CD4-positive, alpha-beta T cell treated with Interleukin-6 at 100 ng/mL for 8 hours (primary cell): ENCODE results near the gene RPUSD1.

Experiments used
- DNase-seq: peaks from one replicate; pipeline ENCODE4 v3.0.0-alpha.2; 2020; ENCODE audit warnings: mixed read lengths, low spot score

RPUSD1 gene

DNA sequence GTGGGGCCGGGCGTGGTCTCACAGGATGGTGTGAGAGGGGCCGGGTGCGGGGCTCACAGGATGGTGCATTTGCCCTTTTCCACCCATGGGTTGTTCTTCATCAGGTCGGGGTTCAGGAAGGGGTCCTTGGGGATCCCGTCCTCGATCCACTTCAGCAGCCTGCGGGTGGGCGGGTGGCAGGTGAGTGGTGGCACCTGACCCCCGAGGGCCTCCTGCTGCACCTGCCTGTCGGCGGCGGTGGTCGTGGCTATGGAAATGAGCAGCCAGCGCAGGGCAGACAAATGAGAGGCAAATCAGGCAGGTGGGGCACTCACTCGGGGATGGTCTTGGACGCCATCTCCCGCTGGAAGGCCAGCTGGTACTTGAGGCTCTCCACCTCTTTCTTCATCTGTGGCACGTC, 10.5 kb upstream of the RPUSD1 start:
- no peak for DNase-seq

DNA sequence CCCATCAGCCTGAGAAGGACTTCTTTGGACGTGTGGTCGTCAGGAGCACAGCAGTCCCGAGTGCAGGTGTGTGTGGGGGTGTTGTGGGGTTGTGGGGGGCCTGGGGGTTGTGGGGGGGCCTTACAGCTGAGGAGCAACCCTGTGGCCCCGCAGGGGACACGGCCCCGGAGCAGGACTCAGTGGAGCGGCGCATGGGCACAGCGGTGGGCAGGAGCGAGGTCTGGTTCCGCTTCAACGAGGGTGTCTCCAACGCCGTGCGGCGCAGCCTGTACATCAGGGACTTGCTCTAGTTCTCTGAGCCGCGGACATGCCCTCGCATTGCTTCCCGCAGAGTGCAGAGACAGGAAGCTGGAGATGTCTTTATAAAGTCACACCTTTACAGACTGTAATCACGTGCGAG, 9.5 kb upstream of the RPUSD1 start:
- no peak for DNase-seq

DNA sequence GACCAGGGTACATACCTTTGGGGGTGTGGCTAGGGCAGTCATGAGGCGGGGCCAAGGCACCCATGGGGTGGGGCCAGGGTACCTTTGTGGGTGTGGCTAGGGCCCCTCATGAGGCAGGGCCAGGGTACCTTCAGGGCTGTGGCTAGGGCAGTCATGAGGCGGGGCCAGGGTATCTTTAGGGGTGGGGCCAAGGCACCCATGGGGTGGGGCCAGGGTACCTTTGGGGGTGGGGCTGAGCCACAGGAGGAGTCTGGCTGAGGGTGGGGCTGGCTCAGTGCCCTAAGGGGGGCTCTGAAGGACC, 8.9 kb upstream of the RPUSD1 start:
- no peak for DNase-seq

DNA sequence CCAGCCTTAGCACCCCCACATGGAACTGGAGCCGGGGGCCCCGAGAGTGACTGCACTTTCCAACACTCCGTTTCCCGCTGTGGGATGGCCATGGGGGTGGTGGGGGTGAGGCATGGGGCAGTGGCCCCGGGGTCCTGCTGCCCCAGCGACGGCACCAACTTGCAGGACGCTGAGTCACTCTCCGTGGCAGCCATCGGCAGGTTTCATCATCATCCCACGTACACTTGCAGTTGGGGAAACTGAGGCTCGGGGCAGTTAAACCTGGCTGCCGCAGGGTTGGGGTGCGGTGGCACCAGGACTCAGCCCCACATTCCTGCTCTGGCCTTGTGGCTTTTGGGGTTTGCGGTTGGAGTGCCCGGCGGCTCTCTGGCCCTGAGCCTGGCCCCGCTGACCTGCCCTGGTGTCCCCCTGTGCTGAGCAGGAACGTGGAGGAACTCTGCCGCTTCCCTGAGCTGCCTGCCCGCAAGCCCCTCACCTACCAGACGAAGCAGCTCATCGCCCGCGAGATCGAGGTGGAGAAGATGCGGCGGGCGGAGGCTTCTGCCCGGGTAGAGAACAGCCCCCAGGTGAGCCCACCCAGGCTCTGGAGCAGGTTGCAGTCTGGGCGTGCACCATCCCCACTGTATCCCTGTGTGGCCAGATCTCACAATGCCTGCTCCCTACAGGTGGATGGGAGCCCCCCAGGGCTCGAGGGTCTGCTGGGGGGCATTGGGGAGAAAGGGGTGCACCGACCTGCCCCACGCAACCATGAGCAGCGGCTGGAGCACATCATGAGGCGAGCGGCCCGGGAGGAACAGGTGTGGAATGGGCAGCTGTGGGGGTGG, 8.3 kb upstream of the RPUSD1 start:
- no peak for DNase-seq

DNA sequence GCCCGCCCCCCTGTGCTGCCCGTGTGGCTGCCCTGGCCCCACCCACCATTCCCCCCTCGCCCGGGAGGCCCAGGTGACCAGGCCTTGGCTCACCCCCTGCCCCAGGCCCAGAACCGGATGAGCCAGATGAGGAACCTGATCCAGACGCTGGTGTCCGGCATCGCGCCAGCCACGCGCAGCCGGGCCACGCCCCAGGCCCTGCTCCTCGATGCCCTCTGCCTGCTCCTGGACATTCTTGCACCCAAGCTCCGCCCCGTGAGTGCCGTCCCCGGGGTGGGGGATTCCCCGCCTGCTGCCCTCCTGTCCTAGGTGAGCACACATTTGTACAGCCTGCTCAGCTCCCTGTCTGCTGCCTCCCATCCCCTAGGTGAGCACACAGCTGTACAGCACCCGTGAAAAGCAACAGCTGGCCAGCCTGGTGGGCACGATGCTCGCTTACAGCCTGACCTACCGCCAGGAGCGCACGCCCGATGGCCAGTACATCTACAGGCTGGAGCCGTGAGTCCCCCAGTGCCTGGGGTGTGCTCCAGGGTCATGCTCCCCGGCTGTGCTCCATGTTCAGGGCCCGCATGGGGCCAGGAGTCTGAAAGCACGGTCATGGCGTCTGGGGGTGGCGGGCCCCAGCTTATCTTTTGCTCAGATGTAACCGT, 7.5 kb upstream of the RPUSD1 start:
- no peak for DNase-seq

DNA sequence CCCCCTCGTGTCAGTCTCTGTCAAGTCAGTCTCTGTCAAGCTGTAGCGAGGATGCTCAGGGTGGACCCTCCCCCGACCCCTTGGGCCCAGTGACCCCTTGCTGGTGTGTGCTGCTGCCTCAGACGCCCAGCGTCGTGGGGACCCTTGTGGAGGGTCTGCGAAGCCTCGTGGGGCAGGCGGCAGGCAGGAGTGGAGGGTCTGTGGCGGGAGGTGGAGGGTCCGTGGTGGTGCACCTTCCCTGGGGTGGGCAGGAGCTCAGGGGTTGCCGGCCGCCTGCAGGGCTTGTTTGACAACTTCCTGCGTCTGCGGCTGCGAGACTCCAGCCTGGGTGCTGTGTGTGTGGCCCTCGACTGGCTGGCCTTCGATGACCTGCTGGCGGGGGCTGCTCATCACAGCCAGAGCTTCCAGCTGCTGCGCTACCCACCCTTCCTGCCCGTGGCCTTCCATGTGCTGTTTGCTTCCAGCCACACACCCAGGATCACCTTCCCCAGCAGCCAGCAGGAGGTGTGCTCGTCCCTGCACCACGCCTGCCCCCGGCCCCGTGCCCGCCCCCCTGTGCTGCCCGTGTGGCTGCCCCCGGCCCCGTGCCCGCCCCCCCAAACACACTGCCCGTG, 6.8 kb upstream of the RPUSD1 start:
- DNase-seq, result no peak

DNA sequence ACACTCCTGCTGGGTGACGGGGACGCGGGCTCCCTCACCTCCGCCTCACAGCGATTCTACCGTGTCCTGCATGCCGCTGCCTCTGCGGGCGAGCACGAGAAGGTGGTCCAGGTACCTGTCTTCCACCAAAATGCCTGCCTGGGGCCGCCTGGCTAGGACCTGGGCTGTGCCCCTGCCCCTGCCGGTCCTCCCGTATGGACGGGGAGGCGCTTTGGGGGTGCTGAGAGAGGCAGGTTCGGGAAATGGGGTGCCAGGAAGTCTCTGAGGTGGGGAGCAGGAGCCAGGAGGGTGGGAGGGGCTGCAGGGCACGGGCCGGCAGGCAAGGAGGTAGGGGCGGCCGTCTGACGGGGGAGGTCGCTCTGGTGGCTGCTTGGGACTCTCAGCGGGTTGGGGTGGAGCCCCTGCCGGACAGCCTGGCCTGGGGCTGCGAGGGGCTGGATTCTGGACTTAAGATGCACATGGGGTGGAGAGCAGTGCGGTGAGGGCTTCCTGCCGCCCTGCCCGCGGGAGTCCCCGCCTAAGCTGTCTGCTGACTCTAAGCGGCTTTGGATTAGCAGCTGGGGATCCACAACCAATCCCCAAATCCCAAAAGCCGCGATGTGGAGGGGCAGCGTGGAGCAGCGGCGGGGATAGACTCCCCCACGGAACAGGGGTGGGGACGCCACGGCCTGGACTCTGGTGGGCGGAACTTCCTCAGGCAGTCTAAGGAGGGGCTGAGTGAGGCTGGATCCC, 6.1 kb upstream of the RPUSD1 start:
- no peak for DNase-seq

DNA sequence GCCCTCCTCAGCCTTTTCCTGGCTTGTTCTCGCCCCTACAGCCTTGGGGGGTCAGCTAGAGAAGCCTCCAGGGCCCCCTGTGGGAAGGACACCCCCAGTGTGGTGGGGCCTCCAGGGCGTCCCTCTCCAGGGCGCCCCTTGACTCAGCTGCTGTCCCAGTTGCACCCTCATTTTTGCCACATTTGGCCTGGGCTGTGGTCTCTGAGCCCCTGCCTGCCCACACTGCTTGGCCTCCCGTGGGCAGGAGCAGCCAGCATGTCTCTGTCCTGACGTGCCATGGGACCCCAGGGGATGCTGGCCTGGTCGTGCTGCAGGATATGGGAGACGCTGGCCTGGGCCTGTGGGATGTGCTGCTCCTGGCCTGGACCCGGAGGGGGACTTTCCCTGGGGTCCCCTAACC, 5.2 kb upstream of the RPUSD1 start:
- no peak for DNase-seq

DNA sequence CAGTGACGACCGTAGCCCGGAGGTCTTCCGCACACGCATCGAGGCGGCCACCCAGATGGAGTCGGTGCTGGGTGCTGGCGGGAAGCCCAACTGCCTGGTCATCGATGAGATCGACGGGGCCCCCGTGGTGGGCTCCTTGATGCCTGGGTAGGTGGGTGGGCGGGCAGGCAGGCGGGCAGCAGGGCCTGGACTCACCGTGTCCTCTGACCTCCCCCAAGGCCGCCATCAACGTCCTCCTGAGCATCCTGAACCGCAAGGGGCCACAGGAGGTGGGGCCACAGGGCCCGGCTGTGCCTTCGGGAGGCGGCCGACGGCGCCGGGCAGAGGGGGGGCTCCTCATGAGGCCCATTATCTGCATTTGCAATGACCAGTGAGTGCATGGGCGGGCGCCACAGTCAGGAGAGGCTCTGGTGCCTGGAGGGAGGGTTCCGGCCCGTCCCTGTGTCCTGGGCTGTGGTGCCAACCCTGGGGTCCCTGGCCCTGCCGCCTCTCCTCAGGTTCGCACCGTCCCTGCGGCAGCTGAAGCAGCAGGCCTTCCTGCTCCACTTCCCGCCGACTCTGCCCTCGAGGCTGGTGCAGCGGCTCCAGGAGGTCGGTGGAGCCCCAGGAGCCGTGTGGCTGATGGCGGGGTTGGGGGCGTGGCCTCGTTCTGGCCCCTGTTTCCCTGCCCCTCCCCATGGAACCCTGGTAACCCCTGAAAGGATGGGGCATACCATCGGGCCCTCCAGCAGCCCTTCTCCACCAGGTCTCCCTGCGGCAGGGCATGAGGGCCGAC, 4.2 kb upstream of the RPUSD1 start:
- DNase-seq, result no peak

DNA sequence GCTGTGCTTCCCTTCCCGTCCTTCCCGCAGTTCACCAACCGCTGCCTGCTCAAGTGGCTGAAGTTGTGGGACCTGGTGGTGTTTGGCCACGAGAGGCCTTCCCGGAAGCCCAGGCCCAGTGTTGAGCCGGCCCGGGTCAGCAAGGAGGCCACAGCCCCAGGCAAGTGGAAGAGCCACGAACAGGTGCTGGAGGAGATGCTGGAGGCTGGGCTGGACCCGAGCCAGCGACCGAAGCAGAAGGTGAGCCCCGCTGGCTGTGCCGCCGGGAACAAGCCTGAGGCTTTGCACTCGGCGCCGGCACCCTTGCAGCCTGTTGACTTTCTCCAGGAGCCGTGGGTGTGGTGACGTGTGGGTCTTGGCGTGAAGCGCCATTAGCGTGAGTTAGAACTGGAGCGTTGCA, 3.0 kb upstream of the RPUSD1 start:
- DNase-seq, result no peak

DNA sequence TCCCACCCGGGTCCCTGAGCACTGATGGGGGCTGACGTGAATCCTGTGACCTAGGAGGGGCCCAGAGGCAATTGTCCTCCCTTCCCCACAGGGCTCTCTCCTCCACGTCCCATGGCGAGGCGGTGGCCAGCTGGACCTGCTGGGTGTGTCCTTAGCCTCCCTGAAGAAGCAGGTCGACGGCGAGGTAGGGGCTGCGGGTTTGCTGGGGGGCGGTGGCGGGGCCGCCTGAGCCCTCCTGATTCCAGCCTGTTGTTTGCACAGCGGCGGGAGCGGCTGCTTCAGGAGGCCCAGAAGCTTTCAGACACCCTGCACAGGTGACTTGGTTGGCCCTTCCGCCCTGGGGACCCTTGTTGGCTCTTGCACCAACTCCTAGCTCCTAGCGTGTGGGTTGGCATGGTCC, 1.9 kb upstream of the RPUSD1 start:
- no peak for DNase-seq

DNA sequence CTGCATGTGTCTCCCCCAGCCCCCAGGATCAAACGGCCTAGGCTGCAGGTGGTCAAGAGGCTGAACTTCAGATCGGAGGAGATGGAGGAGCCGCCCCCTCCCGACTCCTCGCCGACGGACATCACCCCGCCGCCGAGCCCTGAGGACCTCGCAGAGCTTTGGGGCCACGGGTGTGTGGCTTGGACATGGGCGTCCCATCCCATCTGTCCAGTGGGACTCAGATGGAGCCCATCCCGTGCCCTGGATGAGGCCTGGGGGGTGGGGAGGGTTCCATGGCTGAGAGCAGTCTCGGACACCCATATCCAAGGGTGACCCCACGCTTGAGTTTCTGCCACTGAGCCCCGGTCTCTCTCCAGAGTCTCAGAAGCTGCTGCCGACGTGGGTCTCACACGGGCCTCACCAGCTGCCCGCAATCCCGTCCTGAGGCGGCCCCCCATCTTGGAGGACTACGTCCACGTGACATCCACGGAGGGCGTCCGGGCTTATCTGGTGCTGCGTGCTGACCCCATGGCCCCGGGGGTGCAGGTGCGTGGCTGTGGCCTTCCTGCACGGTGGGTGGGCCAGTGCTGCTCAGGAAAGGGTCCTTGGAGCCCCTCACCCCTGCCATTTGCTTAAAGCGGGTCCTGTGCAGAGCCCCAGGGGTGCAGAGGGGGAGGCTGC, 1.1 kb upstream of the RPUSD1 start:
- no peak for DNase-seq

DNA sequence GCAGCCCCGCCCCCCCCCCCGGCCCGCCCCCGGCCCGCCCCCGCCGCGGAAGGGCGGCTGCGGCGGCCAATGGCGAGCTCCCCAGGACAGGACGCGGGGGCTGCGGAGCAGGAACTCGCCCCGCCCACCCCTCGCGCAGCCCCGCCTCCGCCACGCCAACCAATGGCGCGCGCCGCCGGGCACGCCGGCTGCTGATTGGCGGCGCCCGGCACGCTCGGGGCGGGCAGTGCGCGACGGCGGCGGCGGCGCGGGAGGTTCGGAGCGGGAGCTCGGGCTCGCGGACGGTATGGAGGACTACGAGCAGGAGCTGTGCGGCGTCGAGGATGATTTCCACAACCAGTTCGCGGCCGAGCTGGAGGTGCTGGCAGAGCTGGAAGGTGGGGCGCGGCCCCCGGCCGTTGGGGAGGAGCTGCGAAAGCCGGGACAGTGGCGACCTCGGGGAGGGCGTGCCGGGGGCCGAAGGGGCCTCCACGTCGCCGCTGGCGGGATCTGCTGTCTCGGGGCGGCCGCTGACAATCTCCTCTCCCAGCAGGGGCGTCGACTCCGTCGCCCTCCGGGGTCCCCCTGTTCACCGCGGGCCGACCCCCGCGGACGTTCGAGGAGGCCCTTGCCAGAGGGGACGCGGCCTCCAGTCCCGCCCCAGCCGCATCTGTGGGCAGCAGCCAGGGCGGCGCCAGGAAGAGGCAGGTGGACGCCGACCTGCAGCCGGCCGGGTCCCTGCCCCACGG, 382 bp upstream of the RPUSD1 start, which contains the start of gene CHTF18:
CHTF18 (plus strand) TSS at position 222 of the 728 bp plus-strand sequence; CDS start at position 287, 65 bp downstream.
- DNase-seq, result peak; percentile 94

DNA sequence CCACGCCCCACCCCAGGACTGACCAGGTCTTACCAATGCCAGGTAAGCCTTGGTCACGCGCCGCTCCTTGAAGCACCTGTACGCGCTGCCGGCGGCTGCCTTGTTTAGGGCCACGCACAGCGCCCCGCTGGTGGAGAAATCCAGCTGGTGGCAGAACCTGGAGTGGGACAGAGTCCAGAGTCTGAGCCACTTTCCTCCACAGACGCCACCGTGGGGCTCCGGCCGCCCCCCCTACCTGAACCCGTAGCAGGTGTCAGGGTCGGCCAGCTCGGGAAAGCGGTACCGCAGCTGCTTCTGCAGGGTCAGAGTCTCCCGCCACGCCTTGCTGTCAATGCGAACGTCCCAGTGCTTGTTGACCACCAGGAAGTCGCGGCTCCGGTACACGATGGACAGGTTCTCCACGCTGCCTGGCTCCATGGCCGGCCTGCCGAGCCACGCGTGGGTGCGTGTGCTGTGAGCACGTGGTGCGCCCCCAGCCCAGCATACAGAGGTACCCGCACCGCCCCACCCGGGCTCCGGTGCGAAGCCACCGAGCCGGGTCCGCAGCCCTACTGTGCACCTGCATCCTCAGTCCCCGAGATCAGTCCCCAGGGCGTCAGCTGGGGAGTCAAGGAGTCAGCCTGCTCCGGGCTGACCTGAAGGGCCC, 737 bp downstream of the RPUSD1 start:
- DNase-seq, result no peak

DNA sequence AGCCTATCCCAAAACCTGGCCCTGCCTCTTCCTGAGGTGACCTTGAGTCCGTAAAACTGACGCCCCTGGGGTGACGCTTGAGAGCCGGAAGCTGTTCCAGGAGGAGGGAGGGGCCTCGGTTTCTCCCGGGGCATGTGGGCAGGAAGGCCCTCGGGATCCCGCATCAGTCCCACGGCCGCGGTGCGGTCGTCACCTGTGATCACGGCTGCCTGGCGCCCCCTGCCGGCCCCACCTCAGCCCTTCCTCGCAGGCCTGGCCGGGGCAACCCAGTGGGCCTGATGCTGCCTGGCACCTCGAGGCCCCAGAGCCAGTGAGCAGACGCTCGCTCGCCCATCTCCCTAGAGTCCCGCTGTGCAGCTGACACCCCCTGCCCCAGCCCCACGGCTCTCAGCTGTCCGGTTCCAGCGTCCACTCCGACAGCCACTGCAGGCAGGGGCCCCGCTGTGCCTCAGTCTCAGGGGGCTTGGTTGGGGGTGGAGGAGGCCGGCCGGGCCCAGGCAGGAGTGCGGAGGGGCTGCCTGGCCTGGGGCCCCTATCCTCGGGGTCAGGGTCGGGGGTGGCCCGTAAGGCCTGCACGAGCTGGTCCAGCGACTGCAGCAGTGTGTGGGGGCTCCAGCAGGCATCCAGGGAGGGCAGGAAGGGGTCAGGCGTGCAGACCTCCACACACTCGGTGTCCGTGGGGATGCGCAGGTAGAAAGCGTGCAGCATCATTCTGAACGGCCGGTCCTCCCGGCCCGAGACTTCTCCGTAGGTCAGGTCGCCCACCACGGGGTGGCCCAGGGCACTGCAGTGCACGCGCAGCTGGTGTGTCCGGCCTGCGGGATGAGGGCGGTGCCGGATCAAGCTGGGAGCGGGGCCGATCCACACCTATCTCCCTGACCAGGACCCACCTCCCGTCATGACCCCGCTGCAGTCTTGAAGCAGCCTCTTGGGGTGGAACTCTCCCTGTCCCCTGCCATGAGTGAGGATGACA, 2.3 kb downstream of the RPUSD1 start:
- DNase-seq, result peak; percentile 63

DNA sequence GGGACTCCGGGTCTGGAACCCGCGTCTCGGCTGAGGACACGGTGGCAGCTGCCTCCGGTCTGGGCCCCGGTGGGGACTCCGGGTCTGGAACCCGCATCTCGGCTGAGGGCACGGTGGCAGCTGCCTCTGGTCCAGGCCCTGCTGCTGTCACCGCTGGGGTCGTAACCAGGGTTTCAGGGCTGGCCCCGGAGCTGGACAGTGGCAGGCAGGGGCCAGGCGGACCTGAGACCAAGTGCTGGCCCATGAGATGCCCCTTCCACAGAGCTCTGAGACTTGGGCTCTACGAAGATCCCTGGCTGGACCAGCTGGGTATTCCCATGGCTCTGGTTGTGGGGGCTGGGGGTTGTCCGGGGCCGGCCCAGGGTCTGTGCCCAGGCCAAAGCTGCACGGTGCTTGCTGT, 3.8 kb downstream of the RPUSD1 start:
- DNase-seq, result no peak

DNA sequence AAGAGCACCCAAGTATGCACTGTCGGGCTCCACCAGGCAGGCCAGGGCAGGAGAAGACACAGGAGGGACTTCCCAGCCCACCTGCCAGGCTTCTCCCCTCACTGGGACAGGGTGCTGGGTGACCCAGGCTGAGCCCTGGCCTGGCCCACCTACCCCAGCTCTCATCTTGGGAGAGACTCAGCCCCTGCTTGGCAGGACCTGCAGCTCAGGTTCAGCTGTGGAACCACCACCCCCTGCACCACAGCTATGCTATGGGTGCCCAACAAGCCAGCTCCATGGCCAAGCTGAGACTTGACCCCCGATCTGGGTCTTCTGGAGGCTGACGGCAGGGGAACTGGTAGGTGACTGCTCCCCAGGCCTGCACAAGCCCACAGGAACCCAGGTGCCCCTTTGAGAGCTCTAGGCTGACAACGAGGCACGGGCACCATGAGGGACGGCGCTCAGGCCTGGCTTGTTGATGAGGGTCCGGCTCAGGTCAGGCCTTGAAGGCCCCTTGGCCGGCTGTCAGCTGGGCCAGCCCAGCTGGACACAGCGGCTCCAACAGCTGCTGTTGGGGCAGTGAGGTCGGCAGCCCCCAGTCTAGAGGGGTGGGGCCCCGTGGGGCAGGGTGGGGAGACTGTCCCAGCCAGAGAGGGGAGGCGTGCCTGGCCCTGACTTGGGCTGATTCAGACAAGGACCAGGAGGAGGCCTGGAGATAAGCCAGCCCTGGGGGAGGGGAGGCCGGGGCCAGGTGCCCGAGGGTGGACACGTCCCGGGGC, 4.6 kb downstream of the RPUSD1 start:
- no peak for DNase-seq

DNA sequence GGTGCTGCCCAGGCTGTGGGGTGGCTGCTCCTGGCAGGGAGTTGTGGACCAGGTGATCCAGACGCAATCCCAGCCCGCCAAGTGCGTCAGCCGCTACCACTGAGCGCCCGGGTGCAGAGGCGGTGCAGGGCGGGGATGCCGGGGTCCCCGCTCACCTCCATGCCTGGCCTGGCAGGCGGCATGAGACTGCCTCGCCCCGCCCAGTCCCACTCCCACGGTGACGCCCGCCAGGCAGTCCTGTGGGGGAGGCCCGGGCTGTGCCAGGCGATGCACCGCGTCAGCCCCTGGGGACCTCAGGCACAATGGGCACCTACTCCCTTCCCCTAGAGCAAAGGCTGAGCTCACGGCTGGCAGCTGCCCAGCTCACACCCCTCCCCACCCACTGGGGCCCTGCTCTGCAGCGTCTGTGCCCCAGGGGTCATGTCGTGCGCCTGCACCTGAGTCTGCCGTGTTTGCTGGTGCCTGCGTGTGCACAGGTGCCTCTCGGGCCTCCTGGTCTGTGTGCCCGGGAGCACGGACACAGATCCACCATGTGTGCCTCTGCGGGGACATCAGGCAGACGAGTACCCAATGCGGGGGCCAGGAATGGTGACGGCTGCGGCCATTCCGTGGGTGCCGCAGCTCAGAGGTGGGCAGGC, 5.3 kb downstream of the RPUSD1 start:
- no peak for DNase-seq
